Loucy (cell line): ENCODE measurements around the gene HOXD8.

ENCODE experiments used
- CTCF ChIP-seq: fragments of 200-600 bp; sonication (generic); conservative IDR thresholded peaks from 2 replicates; pipeline ENCODE4 v1.5.1; 2014; ENCODE audit warnings: mild to moderate bottlenecking, antibody characterized with exemption, low read length
- EZH2phosphoT487 ChIP-seq: fragments of 200-600 bp; IDR thresholded peaks from 2 replicates; pipeline ENCODE4 v1.6.1; 2018; ENCODE audit warnings: antibody characterized with exemption, mild to moderate bottlenecking, moderate library complexity, borderline replicate concordance

DNA sequence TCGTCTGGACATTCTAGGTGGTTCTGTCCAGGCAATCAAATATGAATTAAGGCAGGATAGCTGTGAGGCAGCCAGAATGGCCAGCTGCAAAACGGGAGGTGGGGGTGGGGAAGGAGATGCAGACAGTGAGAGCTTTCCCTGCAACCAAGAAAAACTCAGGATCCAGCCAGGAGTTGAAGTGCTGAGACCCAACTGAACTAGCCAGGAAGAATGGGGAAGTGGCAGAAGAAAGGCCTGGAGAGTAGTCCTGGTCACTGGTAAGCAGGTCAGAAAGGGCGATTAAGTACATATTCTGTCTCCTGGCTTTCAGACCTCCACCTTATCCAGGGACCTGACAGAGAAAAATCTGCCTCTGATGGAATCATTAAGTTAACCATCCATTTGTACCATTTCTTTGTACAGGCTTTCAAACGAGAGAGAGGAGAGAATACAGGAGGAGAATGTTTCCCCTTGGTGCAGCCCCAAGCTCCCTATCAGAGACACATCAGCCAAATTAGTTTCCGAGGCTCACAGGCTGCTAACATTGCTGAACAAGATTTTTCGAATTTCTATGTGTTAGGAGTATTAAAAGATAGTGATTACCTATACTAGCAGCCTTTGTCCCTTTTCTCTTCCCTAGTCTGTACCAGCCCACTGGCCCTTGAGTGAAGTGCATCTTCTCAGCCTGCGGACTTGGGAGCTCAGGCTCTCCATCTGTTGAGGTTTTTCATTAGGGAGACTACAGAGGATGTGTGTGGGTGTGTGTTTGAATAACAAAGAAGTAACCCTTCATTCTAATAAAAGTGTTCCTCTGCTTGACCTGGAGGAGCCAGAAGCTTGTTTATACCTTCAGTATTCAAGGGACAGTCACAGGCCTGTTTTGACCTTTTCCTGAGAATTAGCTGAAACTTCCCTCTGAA, 46.5 kb downstream of the HOXD8 start:
- TF ChIP-seq CTCF (no peak), EZH2phosphoT487 (no peak)
